WI38 (cell line): Measurements from ENCODE around the gene BCAS3.

Source experiments
- H3K4me3 ChIP-seq: 2 replicates; pipeline ENCODE4 v1.5.1; 2011; ENCODE audit warnings: low read depth, mild to moderate bottlenecking, control low read depth, low read length
- TF ChIP-seq, protein P1 (sequence below): IDR thresholded peaks from 2 replicates; pipeline ENCODE4 v1.5.1; 2012; ENCODE audit warnings: low read depth, mild to moderate bottlenecking, control low read depth, low read length

The BCAS3 gene

DNA sequence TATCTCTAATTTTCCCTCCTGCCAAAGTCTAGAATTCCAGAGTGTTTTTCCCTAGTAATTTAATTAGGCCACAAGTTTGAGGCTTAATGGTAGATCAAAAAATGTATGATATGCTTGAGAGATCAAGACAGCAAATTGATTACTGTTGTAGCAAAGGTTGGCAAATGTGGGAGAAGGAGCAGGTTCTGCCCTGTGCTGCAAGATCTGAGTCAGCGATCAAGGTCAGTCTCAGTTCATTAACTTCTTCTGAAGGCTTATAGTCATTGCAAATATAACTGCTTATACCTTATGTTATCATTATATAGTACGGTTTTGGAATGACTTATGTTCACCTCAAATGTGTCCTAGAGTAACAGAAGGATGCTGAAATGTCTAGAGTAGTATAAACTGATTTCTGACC, 490.9 kb downstream of the BCAS3 start:
- H3K4me3 ChIP-seq: no peak overlapping the region
- TF ChIP-seq, protein P1, sequence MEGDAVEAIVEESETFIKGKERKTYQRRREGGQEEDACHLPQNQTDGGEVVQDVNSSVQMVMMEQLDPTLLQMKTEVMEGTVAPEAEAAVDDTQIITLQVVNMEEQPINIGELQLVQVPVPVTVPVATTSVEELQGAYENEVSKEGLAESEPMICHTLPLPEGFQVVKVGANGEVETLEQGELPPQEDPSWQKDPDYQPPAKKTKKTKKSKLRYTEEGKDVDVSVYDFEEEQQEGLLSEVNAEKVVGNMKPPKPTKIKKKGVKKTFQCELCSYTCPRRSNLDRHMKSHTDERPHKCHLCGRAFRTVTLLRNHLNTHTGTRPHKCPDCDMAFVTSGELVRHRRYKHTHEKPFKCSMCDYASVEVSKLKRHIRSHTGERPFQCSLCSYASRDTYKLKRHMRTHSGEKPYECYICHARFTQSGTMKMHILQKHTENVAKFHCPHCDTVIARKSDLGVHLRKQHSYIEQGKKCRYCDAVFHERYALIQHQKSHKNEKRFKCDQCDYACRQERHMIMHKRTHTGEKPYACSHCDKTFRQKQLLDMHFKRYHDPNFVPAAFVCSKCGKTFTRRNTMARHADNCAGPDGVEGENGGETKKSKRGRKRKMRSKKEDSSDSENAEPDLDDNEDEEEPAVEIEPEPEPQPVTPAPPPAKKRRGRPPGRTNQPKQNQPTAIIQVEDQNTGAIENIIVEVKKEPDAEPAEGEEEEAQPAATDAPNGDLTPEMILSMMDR: no peak

DNA sequence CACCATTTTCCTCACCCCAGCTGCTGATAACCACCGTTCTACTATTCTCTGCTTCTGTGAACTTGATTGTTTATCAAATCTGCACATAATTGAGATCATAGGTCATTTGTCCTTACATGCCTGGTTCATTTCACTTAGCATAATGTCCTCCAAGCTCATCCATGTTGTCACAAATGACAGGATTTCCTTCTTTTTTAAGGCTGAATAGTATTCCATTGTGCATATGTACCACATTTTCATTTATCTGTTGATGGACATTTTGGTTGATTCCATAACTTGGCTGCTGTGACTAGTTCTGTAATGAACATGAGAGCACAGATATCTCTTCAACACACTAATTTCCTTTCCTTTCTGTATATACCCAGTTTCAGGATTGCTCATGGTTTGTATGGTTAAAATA, 496.7 kb downstream of the BCAS3 start:
- H3K4me3 ChIP-seq: no peak overlapping the region
- TF ChIP-seq, protein P1: no peak

DNA sequence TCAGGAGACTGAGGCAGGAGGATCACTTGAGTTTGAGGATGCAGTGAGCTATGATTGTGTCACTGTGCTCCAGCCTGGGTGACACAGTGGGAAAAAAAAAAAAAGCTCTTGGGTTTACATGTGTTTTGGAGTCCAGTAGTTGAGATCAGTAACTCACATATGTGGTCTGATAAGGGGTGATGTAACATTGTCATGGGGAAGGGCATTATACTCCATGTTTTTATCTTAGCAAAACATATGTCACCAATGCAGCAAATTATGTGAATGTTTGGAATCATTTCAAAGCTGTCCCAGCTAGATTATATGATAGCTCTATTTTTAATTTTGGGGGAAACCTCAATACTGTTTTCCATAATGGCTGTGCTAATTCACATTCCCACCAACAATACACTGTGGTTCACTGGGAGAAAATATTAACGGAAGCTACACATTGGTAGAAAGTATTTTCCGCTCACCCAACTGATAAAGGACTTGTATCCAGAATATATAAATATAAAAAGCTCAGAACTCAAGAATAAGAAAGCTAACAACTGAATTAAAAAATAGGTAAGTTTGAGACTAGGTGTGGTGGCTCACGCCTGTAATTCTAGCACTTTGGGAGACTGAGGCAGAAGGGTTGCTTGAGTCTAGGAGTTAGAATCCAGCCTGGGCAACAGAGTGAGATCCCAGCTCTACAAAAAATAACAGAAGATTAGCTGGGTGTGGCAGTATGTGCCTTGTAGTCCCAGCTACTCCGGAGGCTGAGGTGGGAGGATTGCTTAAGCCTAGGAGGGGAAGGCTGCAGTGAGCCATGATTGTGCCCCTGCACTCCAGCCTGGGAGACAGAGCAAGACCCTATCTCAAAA, 497.9 kb downstream of the BCAS3 start:
- no peak overlapping the region for H3K4me3 ChIP-seq
- TF ChIP-seq, protein P1: no peak

DNA sequence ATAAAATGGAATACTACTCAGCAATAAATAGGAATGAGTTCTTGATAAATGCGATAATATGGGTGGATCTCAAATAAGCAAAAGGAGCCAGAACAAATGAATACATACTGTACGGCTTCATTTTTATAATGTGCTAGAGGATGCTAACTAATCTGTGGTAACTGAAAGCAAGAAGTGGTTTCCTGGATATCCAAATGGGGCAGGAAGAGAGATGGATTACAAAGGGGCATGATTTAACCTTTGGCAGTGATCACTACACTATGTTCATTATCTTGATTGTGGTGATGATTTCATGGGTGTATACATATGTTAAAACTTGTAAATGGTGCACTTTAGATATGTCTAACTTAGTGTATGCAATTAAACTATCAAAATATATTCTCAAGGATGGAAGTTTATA, 499.7 kb downstream of the BCAS3 start:
- TF ChIP-seq, protein P1: no peak
- H3K4me3 ChIP-seq: no peak overlapping the region

DNA sequence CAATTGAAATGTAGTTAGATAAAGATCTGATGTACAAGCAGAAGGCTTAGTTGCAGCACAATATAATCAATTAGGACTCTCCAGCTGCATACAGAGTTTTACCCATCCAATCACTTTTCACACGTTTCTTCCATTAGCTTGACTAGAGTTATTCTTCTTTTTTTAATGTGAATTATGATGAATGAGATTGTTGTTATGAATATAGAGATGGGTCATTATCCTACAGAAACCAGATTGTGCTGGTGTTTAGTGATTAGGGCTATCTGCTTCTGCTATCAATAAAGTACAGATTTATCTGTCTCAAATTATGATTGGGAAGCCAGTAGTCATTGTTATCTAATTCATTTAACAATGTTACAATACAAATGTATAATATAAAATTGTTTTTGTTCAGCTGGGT, 500.6 kb downstream of the BCAS3 start:
- H3K4me3 ChIP-seq: no peak overlapping the region
- TF ChIP-seq, protein P1: no peak

DNA sequence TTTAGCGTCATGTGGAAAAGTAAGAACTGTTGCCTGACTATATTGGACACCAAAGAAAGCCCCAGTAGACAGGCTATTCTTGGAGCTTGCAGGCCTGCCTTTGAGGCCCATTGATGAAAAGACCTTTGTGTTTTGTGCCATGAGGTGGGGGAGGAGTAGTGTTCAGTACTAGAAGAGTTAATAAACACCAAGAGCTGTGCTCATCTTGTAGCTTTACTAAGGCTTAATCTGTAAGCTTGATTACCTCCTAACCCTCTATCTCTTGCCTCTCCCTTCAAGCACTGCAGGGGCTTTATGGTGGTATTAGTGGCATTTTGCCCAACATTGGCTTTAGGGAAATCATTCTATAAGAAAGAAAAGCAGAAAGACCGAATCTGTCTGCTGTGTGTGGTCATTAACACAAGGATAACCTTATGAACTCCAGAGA, 501.7 kb downstream of the BCAS3 start:
- no peak overlapping the region for H3K4me3 ChIP-seq
- TF ChIP-seq, protein P1: no peak

DNA sequence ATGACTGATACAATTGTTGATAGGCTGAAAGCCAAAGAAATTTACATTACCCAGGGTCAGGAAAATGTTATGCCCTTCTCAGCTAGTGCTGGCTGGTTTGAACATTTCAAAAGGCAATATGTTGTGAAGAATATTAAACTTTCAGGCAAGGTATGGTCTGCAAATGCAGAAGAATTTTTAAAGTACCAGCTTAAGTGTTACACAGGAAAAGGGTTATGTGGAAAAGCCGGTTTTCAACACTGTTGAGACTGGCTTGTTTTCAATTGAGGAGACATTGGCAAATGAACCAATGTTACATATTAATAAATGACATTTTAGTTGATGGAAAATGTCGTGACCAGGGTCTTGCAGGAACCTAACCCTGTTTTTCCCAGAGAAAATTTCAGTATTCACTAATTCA, 506.1 kb downstream of the BCAS3 start:
- no peak overlapping the region for H3K4me3 ChIP-seq
- TF ChIP-seq, protein P1: no peak
